Fibroblast of lung (primary cell): ENCODE data around the gene TAS2R60.

Experiments
- EZH2 ChIP-seq: IDR thresholded peaks from 2 replicates; pipeline ENCODE4 v1.5.1; 2012; ENCODE audit warnings: low read length, control low read depth, mild to moderate bottlenecking; ENCODE audit errors: missing control alignments
- TF ChIP-seq, protein P1 (sequence below), 2 donors: IDR thresholded peaks in 1 of 2; conservative IDR thresholded peaks in 1 of 2; 1 replicate in 1 of 2; 2 replicates in 1 of 2; pipeline ENCODE4 v1.5.1; 2011 to 2012; ENCODE audit warnings: low read length in 2 of 2, control low read depth in 1 of 2, inconsistent platforms in 1 of 2, low read depth in 1 of 2, mild to moderate bottlenecking in 1 of 2

DNA sequence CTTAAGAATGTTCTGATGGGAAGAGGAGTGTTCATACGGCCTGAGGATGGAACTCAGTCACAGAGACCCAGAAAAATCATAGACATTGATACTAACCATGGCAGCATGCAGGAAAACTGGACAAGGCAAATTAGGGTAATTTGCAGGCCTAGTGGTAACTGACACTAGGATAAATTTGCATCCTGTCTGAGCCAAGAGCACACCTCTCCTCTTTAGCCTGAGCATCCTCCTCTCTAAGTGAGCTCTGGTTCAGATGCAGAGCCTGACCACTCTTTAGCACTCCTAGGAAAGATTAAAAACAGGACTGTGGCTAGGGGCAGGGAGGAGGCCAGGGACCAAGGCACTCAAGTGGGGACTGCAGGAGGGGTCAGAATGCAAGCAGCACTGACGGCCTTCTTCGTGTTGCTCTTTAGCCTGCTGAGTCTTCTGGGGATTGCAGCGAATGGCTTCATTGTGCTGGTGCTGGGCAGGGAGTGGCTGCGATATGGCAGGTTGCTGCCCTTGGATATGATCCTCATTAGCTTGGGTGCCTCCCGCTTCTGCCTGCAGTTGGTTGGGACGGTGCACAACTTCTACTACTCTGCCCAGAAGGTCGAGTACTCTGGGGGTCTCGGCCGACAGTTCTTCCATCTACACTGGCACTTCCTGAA is 34.4 kb downstream of the TAS2R60 start, which contains the start of gene TAS2R41:
- no peak for TF ChIP-seq EZH2
- TF ChIP-seq, protein P1, sequence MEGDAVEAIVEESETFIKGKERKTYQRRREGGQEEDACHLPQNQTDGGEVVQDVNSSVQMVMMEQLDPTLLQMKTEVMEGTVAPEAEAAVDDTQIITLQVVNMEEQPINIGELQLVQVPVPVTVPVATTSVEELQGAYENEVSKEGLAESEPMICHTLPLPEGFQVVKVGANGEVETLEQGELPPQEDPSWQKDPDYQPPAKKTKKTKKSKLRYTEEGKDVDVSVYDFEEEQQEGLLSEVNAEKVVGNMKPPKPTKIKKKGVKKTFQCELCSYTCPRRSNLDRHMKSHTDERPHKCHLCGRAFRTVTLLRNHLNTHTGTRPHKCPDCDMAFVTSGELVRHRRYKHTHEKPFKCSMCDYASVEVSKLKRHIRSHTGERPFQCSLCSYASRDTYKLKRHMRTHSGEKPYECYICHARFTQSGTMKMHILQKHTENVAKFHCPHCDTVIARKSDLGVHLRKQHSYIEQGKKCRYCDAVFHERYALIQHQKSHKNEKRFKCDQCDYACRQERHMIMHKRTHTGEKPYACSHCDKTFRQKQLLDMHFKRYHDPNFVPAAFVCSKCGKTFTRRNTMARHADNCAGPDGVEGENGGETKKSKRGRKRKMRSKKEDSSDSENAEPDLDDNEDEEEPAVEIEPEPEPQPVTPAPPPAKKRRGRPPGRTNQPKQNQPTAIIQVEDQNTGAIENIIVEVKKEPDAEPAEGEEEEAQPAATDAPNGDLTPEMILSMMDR (conservative IDR thresholded peaks at IDR 0.05 in 1 of 2, IDR thresholded peaks at IDR 0.05 in 1 of 2; ENCODE audit: low read depth in 1 of 2, low read length in 2 of 2) = no peak
